ENCODE data around the gene PTMA. TPM values are rescaled to one million over a fixed set of nuclear protein-coding genes. Genes with fewer than 3 reads are reported as not detected.
"Not testable (repeated sequence)": the region's sequence is repeated elsewhere in the genome, so short reads cannot be mapped to it uniquely, and the experiment has no call there.

The PTMA gene
- total RNA-seq, 1 donor from 2014 or later, result 2,194 TPM

DNA sequence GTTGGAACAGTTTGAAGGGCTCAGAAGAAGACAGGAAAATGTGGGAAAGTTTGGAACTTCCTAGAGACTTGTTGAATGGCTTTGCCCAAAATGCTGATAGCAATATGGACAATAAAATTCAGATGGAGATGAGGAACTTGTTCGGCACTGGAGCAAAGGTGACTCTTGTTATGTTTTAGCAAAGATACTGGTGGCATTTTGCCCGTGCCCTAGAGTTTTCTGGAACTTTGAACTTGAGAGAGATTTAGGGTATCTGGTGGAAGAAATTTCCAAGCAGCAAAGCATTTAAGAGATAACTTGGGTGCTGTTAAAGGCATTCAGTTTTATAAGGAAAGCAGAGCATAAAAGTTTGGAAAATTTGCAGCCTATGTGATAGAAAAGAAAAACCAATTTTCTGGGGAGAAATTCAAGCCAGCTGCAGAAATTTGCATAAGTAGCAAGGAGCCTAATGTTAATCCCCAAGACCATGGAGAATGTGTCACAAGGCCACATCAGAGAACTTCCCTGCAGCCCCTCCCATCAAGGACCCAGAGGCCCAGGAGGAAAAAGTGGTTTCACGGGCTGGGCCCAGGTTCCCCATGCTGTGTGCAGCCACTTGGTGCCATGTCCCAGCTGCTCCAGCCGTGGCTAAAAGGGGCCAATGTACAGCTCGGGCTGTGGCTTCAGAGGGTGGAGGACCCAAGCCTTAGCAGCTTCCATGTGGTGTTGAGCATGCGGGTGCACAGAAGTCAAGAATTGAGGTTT, 40.0 kb downstream of the PTMA start:
- not testable (repeated sequence) for H3K27me3 Mint-ChIP-seq (ENCODE audit: insufficient read depth); H3K36me3 Mint-ChIP-seq (ENCODE audit: low read depth)

DNA sequence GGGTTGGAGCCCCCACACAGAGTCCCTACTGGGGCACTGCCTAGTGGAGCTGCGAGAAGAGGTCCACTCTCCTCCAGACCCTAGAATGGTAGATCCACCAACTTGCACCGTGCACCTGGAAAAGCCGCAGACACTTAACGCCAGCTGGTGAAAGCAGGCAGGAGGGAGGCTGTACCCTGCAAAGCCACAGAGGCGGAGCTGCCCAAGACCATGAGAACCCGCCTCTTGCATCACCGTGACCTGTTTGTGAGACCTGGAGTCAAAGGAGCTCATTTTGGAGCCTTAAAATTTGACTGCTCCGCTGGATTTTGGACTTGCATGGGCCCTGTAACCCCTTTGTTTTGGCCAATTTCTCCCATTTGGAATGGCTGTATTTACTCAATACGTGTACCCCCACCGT, 40.7 kb downstream of the PTMA start:
- intact Hi-C loops (cut with micrococcal nuclease); H3K9me3 Mint-ChIP-seq; H3K4me1 Mint-ChIP-seq (ENCODE audit: low read depth); H3K27me3 Mint-ChIP-seq (ENCODE audit: insufficient read depth); H3K36me3 Mint-ChIP-seq (ENCODE audit: low read depth); DNase-seq (ENCODE audit: low spot score); H3K27ac Mint-ChIP-seq; H3K4me3 Mint-ChIP-seq: not testable (repeated sequence)

More for the DNA sequence above, 40.0 kb downstream of the PTMA start:
- intact Hi-C loops (cut with micrococcal nuclease); H3K4me3 Mint-ChIP-seq; H3K27ac Mint-ChIP-seq; H3K4me1 Mint-ChIP-seq (ENCODE audit: low read depth); H3K9me3 Mint-ChIP-seq; DNase-seq (ENCODE audit: low spot score): not testable (repeated sequence)

GRCh38 chr2:231751042-231751815, 42.9 kb downstream of the PTMA start:
- Mint-ChIP-seq H3K27ac (no peak overlapping the region), H3K4me3 (no peak overlapping the region), H3K36me3 (ENCODE audit: low read depth) (peaks cover 3% of the 10 kb centered on the region), H3K4me1 (ENCODE audit: low read depth) (no peaks in the 10 kb centered on the region), H3K27me3 (ENCODE audit: insufficient read depth) (no peaks in the 10 kb centered on the region), H3K9me3 (no peaks in the 10 kb centered on the region)
- intact Hi-C loops (cut with micrococcal nuclease), result no loop called here
- no peak for DNase-seq (ENCODE audit: low spot score)

DNA sequence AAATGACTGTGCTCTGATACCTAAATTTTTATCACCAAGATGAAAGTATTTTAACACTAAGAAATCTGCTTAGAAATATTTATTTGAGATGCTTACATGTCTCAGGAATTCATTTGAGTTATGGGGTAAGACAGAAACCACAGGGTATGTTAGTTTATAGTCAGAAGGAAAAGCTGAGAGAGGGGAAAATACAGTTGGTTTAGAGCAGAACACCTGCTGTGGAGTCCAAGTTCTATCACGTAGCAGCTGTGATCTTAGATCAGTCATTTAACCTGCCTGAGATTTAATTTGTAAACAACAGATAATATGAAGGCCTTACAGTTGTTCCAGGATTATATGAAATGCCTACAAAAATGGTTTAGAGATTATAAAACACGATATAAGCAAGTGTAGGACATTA, 43.7 kb downstream of the PTMA start:
- H3K27me3 Mint-ChIP-seq (ENCODE audit: insufficient read depth), result no peaks in the 10 kb centered on the region
- no peaks in the 10 kb centered on the region for H3K4me1 Mint-ChIP-seq (ENCODE audit: low read depth)
- intact Hi-C loops (cut with micrococcal nuclease), result no loop called here

DNA sequence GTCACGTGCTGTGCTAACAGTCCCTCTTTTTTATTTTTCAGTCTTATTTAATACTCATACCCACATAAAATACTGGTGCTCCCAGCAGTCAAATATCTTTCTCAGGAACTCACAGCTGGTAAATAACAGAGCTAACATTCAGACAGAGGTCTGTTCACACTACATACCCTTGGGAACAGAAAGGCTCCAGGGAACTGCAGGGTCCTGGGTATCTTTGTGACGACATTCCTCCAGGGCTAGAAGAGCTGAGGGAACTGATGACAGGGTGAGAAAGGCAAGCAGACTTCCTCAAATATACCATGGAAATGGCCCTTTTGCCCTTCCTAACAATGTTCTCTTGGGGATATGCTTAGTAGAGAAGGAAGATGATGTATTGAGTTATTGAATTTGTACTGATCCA, 53.4 kb downstream of the PTMA start:
- Mint-ChIP-seq H3K9me3 (no peaks in the 10 kb centered on the region), H3K27ac (no peak overlapping the region), H3K4me1 (ENCODE audit: low read depth) (peaks cover 17% of the 10 kb centered on the region), H3K27me3 (ENCODE audit: insufficient read depth) (no peaks in the 10 kb centered on the region), H3K36me3 (ENCODE audit: low read depth) (no peaks in the 10 kb centered on the region), H3K4me3 (no peak overlapping the region)
- intact Hi-C loops (cut with micrococcal nuclease), result no loop called here
- no peak for DNase-seq (ENCODE audit: low spot score)

More for the DNA sequence above, 43.7 kb downstream of the PTMA start:
- H3K36me3 Mint-ChIP-seq (ENCODE audit: low read depth), result peaks cover 3% of the 10 kb centered on the region
- no peak overlapping the region for H3K27ac Mint-ChIP-seq
- no peak overlapping the region for H3K4me3 Mint-ChIP-seq
- no peak for DNase-seq (ENCODE audit: low spot score)
- no peaks in the 10 kb centered on the region for H3K9me3 Mint-ChIP-seq

Other genes starting within 250 kb of the PTMA start
- gene NCL, start 244.0 kb upstream of the PTMA start, total RNA-seq, result 1,388 and 1,421 TPM in 2 replicates
- gene NMUR1, start 178.1 kb upstream of the PTMA start, total RNA-seq, result 0.05 TPM in 1 of 2 replicates, not detected in the other
- gene TEX44, start 115.7 kb upstream of the PTMA start, total RNA-seq, result not detected in 2 replicates
- gene PDE6D, start 72.8 kb downstream of the PTMA start, total RNA-seq, result 31.0 and 31.9 TPM in 2 replicates
- 61.1 and 62.9 TPM in 2 replicates for gene COPS7B, start 77.9 kb downstream of the PTMA start, total RNA-seq
- gene NPPC, start 217.9 kb downstream of the PTMA start, total RNA-seq, result 1.6 TPM in 2 replicates